ENCODE measurements around the gene RORC.
"Not testable (repeated sequence)": the region's sequence is repeated elsewhere in the genome, so short reads cannot be mapped to it uniquely, and the experiment has no call there.

Gene RORC

DNA sequence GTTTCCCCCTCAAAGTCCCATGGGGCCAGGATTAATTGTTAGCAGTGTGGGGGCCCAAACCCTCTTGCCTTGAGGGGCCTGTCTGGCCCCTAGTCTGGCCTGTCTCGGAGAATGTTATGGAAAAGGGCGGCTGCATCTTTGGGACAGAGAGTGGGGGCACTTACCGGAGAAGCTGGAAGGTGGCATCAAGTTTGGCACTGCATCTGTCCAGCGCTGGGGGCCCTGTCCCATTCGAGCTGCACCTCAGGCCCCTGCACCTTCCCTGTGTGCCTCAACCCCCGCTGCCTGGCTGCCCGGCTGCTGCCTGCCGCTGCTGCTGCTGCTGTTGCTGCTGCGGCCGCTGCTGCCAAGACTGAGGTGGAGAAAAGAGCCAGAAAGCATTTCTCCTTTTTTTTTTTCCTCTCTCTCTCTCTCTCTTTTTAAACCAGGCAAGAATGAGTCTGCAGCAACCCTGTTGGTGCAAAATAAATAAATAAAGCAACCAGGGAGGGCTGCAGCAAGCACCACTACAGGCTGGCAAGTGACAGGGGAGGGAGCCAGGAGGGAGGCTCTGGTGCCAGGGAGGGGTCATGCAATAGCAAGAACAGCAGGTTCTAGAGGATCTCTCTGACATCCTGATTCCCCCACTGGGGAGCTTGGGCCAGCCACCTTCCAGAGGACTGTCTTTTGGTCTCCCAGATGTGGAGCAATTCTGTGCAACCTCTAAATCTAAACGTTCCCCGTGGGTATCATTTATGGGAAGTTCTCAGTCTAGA is 26.4 kb downstream of the RORC start, which contains the start of gene LINGO4:
TSS of gene LINGO4 (minus strand) at position 354 of the 755 bp plus-strand sequence. CDS start 2,715 bp downstream, outside the sequence.
- DNase-seq (ENCODE audit: low spot score): no peak

DNA sequence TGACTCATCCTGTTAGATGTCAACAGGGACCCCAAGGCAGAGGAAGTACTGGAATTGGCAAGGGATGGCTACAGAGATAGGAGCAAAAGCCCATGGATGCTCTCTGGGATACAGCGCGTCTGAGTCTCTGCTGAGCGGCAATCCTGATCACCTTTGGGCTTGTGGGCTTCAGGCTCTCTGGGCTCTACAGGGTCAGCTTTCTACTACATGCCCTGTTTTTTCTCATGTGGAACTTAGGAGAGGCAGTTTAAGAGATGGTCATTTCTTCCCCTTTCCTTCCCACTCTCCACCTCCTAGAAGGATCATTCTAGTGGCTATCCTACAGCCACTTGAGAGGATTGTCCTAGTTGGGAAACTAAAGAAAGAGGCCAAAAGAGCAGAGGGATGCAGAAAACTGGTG is 27.7 kb downstream of the RORC start:
- DNase-seq (ENCODE audit: low spot score): no peak

GRCh38 chr1:151803164-151803563 is 28.4 kb downstream of the RORC start:
- DNase-seq (ENCODE audit: low spot score): no peak

DNA sequence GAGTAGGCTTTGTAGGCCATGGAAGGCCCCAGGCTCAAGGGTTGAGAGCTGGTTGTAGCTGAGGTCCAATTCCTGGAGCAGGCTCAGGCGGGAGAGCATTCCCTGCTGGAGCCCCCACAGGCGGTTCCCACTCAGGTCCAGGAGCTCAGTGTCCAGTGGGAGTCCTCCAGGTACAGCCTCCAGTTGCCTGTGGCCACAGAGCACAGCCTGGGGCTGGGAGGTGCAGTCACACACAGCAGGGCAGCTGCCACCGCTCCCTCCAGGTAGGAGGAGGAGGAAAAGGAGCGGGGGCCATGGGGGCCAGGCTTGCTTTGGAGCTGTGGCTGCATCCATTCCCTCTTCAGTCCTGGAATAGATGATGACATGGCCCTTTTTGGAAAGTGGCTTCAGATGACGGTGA is 29.2 kb downstream of the RORC start:
- DNase-seq (ENCODE audit: low spot score): no peak

GRCh38 chr1:151801846-151802245 is 29.8 kb downstream of the RORC start:
- no peak for DNase-seq (ENCODE audit: low spot score)

- no peak for DNase-seq (ENCODE audit: low spot score)
Measured at GRCh38 chr1:151801310-151801820, 30.2 kb downstream of the RORC start.

- no peak for DNase-seq (ENCODE audit: low spot score)
Measured at GRCh38 chr1:151800830-151801229, 30.8 kb downstream of the RORC start.

DNA sequence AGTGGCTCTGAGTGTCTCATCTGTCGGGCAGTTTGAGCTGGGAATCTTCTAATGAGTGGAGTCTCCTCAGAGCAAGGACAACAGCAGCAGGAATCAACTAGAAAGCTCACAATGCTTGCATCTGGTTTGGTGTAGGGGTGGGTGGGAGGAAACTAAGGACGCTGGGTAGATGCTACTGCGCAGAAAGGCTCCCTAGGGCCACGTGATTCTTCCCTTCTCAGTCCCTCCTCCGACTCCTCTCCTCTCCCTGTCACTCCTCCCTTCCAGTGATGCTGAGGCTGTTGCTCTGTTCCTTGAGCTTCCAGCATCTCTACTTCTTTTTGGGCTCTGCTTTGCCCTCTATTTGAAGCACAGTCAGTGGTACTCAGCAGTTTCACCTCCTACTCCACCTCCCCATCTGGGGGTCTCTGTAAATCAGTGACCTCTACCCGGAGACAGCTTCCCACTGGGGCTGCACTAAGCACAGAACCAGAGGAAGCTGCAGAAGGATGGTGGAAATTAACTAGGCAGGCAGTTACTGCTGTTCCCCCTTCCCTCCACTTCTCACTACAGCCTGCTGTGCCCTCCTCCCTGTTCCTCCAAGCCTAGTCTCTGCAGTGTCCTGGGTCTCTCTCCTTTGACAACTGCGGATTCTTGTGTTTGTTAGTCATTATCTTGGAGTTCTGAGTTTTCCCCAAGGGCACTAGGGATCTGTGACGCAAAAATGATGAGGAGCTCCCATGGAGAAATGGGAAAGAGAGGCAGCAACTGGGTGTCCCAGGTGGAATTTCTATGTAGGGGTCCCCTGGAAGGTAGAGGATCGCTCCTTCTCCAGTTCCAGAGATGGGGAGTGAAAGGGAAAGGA is 32.2 kb downstream of the RORC start:
- no peak for DNase-seq (ENCODE audit: low spot score)

DNA sequence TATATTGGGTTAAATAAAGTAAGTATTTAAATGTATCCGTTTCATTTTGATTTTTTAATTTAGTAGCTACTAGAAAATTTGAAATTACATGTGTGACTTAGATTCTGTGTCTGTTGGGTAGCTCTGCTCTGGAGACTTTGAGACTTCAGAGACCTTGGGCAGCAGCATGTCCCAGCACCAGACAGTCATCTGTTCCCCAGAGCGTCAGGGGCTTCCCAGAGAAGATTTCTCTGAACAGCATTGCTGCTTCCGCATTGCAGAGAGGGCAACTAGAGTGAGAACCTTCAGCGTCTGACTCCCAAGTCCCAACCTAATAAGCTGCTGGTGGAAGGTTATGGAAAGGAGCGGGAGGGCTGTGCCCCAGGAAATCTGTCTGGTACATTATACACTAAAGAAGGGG is 33.0 kb downstream of the RORC start:
- DNase-seq (ENCODE audit: low spot score): no peak

DNA sequence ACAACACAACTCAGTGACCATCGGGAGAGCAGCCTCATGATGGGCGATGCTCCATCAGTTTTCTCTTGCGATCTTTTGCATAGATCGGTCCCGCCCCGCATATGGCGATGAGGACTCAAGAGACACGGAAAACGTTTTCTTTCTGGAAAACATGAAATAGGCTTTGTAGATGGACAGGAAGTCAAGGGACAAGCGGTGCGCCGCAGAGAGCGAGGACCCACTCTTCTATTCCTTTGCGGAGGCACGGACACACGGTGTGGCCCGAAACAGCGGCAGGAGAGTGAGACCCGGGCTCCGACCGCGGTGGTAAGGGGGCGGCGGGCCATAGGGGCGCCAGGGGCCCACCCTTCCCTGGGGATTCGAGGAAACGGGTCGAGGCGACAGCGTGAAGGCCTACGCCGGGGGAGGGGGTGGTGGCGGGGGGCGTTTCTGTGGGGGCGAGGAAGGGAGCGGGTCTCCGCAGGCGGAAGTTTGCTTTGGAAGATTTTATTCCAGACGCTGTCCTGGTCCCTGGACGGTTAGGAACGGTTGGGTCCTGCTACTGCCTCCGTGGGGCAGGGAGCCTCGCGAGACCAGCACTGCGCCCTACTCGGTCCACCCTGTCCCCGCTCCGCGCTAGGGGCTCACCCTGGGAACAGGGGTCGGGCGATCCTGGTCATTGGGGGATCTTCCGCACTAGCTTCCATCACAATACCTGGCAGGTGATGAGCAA is 40.5 kb downstream of the RORC start:
- DNase-seq (ENCODE audit: low spot score): peak; percentile 40

DNA sequence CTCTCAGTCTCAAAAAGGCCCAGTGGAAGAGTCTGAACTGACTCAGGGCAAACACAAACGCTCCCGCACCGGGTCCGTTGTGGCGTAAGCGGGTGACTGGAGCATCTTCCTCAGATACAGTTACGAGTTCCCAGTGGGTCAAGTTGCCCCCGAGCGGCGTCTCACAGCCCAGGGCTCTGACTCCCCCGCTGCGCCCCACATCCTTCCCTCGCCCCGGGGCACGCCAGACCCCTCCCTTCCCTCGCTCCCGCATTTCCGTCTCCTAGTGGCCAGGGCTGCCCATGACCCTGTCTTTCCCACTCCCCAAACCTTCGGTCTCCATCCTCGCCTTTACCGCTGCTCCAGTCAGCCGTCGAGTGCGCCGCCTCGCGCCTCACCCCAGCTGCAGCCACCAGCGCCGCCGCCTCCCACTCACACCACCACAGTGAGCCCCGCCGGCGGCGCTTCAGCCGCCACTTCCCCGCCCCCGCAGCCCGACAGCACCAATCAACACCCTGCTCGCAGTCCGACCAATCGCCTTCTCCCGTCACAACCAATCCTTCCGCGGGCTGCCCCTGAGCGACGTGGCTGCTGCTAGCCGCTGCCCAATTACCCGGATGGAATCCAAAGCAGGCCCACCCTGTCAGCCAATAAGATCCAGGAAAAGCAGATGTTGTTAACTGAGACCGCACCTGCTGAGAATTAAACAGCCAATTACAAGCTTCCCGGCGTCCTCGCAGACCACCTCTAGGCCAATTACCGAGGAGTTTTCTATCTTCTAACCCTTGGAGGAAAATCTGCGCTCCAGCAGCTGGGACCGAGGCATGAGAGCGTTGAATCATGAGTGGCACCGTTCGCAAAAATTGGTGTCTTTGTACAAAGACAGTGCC is 41.3 kb downstream of the RORC start, which contains the start of gene TDRKH:
TSS of gene TDRKH (minus strand) at position 430 of the 869 bp plus-strand sequence. CDS start 7,478 bp downstream, outside the sequence.
- DNase-seq (ENCODE audit: low spot score): peak; percentile 100

- DNase-seq (ENCODE audit: low spot score): no peak
Measured at GRCh38 chr1:151787689-151788088, 43.9 kb downstream of the RORC start.

DNA sequence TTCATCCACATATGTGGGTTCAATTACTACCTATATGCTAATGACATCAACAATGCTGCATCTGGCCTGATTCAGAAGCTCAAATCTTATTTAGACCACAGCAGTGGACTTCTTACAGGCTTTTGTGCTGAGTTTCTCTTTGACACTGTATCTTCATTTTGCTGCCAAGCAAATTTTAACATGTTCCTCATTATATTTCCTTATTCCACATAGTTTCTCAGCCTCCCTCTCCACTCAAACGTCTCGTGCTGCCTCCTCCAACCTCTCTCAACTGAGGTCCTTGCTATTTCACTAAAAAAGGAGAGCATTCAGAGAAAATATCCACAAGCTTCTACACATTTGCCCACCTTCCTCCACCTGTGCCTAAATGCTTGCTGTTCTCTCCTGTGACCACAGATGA is 47.8 kb downstream of the RORC start:
- no peak for DNase-seq (ENCODE audit: low spot score)

DNA sequence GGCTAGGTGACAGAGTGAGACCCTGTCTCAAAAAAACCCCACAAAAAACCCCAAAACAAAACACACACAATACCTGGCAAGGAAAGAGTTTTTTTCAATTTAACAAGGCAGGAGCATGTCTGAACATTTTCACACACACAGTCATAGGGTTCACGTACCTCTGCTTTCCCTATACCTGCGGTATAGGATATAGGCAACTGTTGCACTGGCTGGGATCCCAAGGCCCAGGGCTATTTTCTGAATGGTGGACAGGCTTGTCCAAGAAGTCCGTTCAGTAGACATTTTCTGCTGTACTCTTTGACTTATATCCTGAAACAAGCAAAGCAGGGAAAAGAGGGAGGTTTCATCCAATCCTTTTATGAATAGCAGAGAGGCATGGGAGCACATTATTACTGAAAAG is 48.9 kb downstream of the RORC start:
- no peak for DNase-seq (ENCODE audit: low spot score)

DNA sequence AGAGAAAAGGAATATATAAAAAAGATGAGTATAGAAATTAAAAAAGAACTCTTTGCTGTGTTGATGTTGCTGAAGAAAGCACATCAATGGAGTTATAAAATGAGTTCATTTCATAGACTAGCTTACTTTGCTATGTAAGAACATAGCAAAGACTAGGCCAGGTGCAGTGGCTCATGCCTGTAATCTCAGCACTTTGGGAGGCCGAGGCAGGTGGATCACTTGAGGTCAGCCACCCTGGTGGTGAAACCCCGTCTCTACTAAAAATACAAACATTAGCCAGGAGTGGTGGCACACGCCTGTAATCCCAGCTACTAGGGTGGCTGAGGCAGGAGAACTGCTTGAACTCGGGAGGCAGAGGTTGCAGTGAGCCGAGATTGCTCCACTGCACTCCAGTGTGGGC is 49.6 kb downstream of the RORC start:
- not testable (repeated sequence) for DNase-seq (ENCODE audit: low spot score)

DNA sequence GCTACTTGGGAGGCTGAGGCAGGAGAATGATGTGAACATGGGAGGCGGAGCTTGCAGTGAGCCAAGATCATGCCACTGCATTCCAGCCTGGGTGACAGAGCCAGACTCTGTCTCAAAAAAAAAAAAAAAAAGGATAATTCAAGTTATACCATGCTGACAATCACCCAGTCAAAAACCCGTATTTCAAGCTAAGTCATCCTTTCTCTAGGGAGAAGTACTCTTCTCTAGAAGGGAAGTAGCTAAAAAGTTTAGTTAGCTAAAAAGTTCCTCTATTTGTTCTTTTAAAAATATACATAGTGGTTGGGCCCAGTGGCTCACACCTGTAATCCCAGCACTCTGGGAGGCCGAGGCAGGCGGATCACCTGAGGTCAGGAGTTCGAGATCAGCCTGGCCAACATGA is 50.9 kb downstream of the RORC start:
- not testable (repeated sequence) for DNase-seq (ENCODE audit: low spot score)

GRCh38 chr1:151779852-151780251 is 51.8 kb downstream of the RORC start:
- DNase-seq (ENCODE audit: low spot score): no peak

GRCh38 chr1:151777317-151777716 is 54.3 kb downstream of the RORC start:
- no peak for DNase-seq (ENCODE audit: low spot score)

- DNase-seq (ENCODE audit: low spot score): no peak
Measured at GRCh38 chr1:151776665-151777062, 54.9 kb downstream of the RORC start.

DNA sequence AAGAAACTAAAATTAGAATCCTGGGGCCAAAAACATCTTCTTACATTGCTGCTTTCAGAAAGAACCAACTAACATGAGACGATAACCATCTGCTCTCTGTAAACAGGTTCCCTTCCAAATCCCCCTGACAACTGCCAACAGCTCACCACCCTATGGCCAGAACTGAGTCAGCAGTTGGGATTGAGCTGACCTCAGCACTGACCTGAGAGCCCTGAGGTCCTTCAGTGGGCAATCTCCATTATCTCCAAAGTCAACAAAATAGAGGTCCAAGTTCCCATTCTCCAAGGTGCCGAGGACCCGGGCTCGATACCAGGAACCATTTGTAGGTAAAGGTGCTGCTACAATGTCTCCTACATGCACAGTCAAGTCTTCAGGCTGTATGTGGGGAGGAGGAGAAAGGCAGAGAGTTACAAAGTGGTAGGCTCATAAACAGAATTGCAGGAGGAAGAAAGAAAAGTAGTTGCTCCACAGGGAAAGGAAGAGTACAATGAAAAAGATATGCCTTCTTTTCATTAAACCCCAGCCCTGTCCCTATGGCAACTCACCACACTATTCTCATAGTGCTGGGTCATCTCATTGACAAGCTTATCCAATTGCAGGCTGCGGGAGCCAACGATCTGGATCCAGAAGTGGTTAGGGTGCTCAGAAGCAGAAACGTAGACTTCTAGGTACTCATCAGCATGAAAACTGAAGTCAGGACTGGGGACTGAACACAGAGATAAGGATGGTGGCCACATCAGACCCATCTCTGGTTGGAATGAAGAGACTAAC is 55.5 kb downstream of the RORC start:
- no peak for DNase-seq (ENCODE audit: low spot score)
